Stomach smooth muscle (tissue), 2 donors: ENCODE measurements around the gene COL16A1.

Experiments
- H3K27ac ChIP-seq: one replicate; pipeline ENCODE4 v1.7.0; 2013; ENCODE audit warnings: mild to moderate bottlenecking, low read length, inconsistent platforms
- H3K27me3 ChIP-seq, 2 donors: one replicate each; pipeline ENCODE4 v1.7.0; 2013; ENCODE audit warnings: low read length in 2 of 2; ENCODE audit not compliant: insufficient read depth in 2 of 2, control insufficient read depth in 1 of 2
- H3K36me3 ChIP-seq, 2 donors: one replicate each; pipeline ENCODE4 v1.7.0; 2013; ENCODE audit warnings: low read length in 2 of 2; ENCODE audit not compliant: control insufficient read depth in 2 of 2, insufficient read depth in 2 of 2
- H3K4me1 ChIP-seq: one replicate; pipeline ENCODE4 v1.7.0; 2013; ENCODE audit warnings: low read length; ENCODE audit not compliant: control insufficient read depth, insufficient read depth
- H3K4me3 ChIP-seq, 2 donors: one replicate each; pipeline ENCODE4 v1.7.0; 2013; ENCODE audit warnings: low read length in 2 of 2
- H3K9ac ChIP-seq, 2 donors: one replicate each; pipeline ENCODE4 v1.7.0; 2013; ENCODE audit warnings: low read length in 2 of 2, mild to moderate bottlenecking in 1 of 2
- H3K9me3 ChIP-seq, 2 donors: one replicate each; pipeline ENCODE4 v1.7.0; 2013; ENCODE audit warnings: low read length in 2 of 2; ENCODE audit not compliant: control insufficient read depth in 2 of 2
- donor health status: healthy.
- donor health status: Pancreatic carcinoma.

The COL16A1 gene

DNA sequence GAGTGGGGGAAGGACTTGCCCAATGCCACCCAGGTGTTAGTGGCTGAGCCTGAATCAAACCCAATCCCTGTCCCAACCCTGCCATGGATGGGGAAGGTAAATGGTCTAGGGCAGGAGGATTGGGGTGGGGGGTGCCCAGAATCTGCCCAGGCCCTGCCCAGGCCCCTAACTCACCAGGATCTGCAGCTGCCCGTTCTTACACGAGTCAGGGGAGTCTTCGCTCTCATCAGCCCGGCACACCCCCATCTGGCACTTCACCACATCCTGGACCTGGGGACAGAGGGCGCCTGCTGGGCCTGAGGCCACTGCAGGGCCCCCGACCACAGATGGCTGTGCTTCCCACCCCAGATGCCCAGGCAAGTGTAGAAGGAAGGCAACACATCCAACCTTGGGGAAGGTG lies 28.5 kb upstream of the COL16A1 start:
- Histone ChIP-seq H3K4me3 (no peak overlapping the region), H3K36me3 (no peaks in the 10 kb centered on the region), H3K9me3 (no peaks in the 10 kb centered on the region), H3K27ac (no peak overlapping the region), H3K27me3 (no peaks in the 10 kb centered on the region), H3K4me1 (no peaks in the 10 kb centered on the region), H3K9ac (no peak overlapping the region)

- no peaks in the 10 kb centered on the region for H3K9me3 ChIP-seq
- no peaks in the 10 kb centered on the region for H3K27me3 ChIP-seq
- H3K4me1 ChIP-seq: no peaks in the 10 kb centered on the region
- H3K9ac ChIP-seq: no peak overlapping the region
- no peaks in the 10 kb centered on the region for H3K36me3 ChIP-seq
- no peak overlapping the region for H3K27ac ChIP-seq
- no peak overlapping the region for H3K4me3 ChIP-seq
Observed at GRCh38 chr1:31731049-31731565, 27.3 kb upstream of the COL16A1 start.

GRCh38 chr1:31730336-31731048 lies 26.7 kb upstream of the COL16A1 start:
- no peaks in the 10 kb centered on the region for H3K9me3 ChIP-seq
- no peak overlapping the region for H3K27ac ChIP-seq
- no peaks in the 10 kb centered on the region for H3K36me3 ChIP-seq
- H3K4me1 ChIP-seq: no peaks in the 10 kb centered on the region
- H3K4me3 ChIP-seq: no peak overlapping the region
- no peak overlapping the region for H3K9ac ChIP-seq
- no peaks in the 10 kb centered on the region for H3K27me3 ChIP-seq

GRCh38 chr1:31727849-31728248 lies 24.0 kb upstream of the COL16A1 start:
- Histone ChIP-seq H3K27me3 (no peaks in the 10 kb centered on the region), H3K9me3 (no peaks in the 10 kb centered on the region), H3K4me1 (no peaks in the 10 kb centered on the region), H3K36me3 (no peaks in the 10 kb centered on the region), H3K4me3 (no peak overlapping the region), H3K9ac (no peak overlapping the region), H3K27ac (no peak overlapping the region)

DNA sequence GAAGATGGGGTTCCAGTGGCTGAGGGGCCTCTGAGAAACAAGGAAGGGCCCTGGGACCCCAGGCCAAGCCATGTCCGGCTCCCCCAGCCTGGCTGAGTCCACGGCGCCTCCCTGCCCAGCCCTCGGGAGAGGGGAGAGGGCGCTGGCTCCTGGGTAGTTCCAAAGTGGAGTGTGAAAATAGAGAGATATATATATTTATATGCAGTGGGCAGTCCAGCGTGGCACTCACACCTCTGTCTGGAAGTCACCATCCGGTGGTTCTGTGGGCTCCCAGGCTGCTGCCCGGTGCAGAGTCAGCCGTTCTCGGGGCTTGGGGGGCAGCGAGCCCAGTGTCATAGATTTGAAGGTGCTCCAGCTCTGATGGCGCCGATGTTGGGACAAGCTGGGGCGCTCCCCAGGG lies 23.4 kb upstream of the COL16A1 start:
- H3K4me1 ChIP-seq: no peaks in the 10 kb centered on the region
- H3K9me3 ChIP-seq: no peaks in the 10 kb centered on the region
- H3K4me3 ChIP-seq: no peak overlapping the region
- no peaks in the 10 kb centered on the region for H3K27me3 ChIP-seq
- H3K36me3 ChIP-seq: no peaks in the 10 kb centered on the region
- no peak overlapping the region for H3K9ac ChIP-seq
- no peak overlapping the region for H3K27ac ChIP-seq

DNA sequence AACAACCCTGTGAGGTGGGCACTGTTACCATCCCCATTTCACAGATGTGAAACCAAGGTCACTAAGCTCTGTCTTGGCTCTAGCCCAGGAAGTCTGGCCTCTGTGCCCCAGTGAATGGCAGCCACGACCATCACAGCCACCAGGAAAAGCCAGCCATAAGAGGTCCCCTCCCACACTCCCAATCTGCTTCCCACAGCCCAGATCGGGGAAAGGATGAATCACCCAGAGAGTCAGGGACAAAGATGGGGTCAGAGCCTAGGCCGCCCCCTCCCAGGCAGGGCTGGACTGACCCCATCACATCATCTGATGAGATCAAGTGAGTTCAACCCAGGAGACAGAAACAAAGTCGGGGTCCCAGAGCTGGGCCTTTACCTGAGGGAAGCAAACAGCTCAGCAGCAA lies 22.9 kb upstream of the COL16A1 start:
- no peaks in the 10 kb centered on the region for H3K4me1 ChIP-seq
- no peak overlapping the region for H3K4me3 ChIP-seq
- no peak overlapping the region for H3K9ac ChIP-seq
- no peaks in the 10 kb centered on the region for H3K9me3 ChIP-seq
- no peaks in the 10 kb centered on the region for H3K27me3 ChIP-seq
- no peak overlapping the region for H3K27ac ChIP-seq
- H3K36me3 ChIP-seq: no peaks in the 10 kb centered on the region

DNA sequence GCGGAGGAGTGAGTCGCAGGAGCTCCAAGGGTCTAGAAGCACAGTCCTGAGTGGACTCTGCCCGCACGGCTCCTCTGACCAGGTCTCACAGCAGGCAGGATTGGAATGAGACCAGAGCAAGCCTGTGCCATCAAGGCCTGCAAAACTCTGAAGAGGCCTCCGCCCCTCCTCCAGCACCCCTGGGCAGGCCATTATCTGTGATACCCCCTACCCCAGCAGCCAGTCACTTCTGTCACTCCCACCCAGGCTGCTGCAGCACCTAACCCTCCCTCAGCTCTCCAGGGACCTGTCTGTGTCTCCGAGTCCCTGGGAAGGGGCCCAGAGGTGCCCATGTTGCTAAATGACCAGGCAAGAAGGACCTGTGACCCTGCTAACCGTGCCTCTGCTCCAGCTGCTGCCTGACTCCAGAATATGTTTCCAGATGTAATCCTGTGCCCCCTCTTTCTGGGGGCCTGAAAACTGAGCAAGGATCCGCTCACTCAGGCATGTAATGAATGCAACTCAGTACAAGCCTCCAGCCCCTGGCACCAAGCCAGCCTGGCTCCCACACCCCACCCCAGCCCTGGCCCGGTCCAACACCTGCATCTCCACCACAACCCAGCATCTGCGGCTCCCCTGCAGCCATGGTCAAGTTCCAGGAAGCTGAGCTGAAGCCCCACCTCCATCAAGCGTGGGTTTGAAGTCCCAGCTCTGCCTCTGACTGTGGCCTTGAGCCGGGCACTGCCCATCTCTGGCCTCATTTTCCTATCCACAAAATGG lies 22.1 kb upstream of the COL16A1 start:
- Histone ChIP-seq H3K4me3 (no peak overlapping the region), H3K27me3 (no peaks in the 10 kb centered on the region), H3K4me1 (no peaks in the 10 kb centered on the region), H3K9me3 (no peaks in the 10 kb centered on the region), H3K36me3 (no peaks in the 10 kb centered on the region), H3K9ac (no peak overlapping the region), H3K27ac (no peak overlapping the region)

DNA sequence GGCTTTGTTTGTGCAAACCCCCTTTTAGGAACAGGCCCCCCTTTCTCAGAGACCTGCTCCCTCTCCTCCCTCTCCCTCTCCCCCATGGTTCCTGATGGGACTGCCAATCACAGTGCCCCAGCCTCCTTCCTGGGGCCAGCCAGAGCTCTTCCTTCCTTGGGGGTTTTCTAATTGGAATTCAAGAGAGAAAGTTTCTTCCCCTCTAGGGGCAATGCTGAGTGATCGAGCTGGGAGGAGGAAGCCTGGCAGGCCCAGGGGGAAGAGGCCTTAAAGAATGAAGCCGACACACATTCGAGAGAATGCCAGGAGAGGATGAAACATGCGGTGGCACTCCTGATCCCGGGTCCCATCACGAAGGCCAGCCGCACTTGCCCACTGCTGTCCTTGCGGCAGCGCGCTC lies 21.3 kb upstream of the COL16A1 start:
- H3K27me3 ChIP-seq: no peaks in the 10 kb centered on the region
- no peak overlapping the region for H3K27ac ChIP-seq
- H3K9me3 ChIP-seq: no peaks in the 10 kb centered on the region
- no peaks in the 10 kb centered on the region for H3K4me1 ChIP-seq
- no peak overlapping the region for H3K4me3 ChIP-seq
- H3K36me3 ChIP-seq: no peaks in the 10 kb centered on the region
- no peak overlapping the region for H3K9ac ChIP-seq

GRCh38 chr1:31723828-31724359 lies 20.1 kb upstream of the COL16A1 start:
- H3K4me1 ChIP-seq: no peaks in the 10 kb centered on the region
- H3K27me3 ChIP-seq: no peaks in the 10 kb centered on the region
- H3K36me3 ChIP-seq: no peaks in the 10 kb centered on the region
- no peak overlapping the region for H3K4me3 ChIP-seq
- H3K9ac ChIP-seq: no peak overlapping the region
- no peaks in the 10 kb centered on the region for H3K9me3 ChIP-seq
- no peak overlapping the region for H3K27ac ChIP-seq

DNA sequence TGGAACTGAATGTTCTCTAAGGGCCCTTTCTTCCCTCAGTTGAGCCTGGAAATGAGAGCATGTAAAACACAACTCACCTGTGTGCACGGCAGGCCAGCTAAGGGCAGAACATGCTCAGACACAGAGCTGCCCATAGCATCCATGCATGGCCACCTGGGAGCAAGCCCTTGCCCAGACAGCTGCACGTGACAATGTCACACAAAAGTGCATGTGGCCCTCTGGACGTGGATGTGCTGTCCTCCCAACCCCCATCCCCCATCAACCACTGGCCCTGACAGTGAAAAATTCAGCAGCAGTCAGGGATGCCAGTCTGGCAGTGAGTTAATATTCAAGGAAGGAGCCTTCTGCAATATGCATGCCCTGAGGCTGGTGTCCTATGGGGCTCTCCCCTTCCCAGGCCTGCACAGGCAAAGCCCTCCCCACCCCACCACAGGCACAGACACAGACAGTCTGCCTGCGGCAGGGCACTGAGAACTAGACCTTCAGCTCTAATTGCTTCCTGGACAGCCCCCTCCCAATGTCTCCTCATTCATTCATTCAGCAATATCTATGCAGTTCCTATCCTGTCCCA lies 14.6 kb upstream of the COL16A1 start:
- Histone ChIP-seq H3K27me3 (no peaks in the 10 kb centered on the region), H3K9ac (no peak overlapping the region), H3K36me3 (no peaks in the 10 kb centered on the region), H3K27ac (no peak overlapping the region), H3K9me3 (no peaks in the 10 kb centered on the region), H3K4me1 (peaks cover 25% of the 10 kb centered on the region), H3K4me3 (no peak overlapping the region)
